Esophagus (tissue), 2 donors: ENCODE results near the gene FNDC3B. TPM values are rescaled to one million over a fixed set of nuclear protein-coding genes. Genes with fewer than 3 reads are reported as not detected.

Experiments
- H3K27ac ChIP-seq, 2 donors: one replicate each; pipeline ENCODE4 v1.5.1; 2013; ENCODE audit warnings: low read depth in 2 of 2, mild to moderate bottlenecking in 2 of 2, inconsistent platforms in 1 of 2, low read length in 1 of 2, moderate library complexity in 1 of 2
- H3K27me3 ChIP-seq, 2 donors: one replicate each; pipeline ENCODE4 v1.6.1; 2013; ENCODE audit warnings: low read length in 2 of 2, control low read depth in 1 of 2, mild to moderate bottlenecking in 1 of 2; ENCODE audit not compliant: insufficient read depth in 2 of 2, control insufficient read depth in 1 of 2
- H3K36me3 ChIP-seq, 2 donors: one replicate each; pipeline ENCODE4 v1.6.1; 2013; ENCODE audit warnings: low read length in 1 of 2; ENCODE audit not compliant: control insufficient read depth in 2 of 2, insufficient read depth in 2 of 2
- H3K4me1 ChIP-seq, 2 donors: one replicate each; pipeline ENCODE4 v1.6.1; 2013; ENCODE audit warnings: low read length in 1 of 2; ENCODE audit not compliant: control insufficient read depth in 2 of 2, insufficient read depth in 2 of 2
- H3K4me3 ChIP-seq, 2 donors: one replicate each; pipeline ENCODE4 v1.5.1; 2013; ENCODE audit warnings: low read length in 2 of 2, mild to moderate bottlenecking in 2 of 2, low read depth in 1 of 2, moderate library complexity in 1 of 2
- H3K9me3 ChIP-seq, 2 donors: one replicate each; pipeline ENCODE4 v1.6.1; 2013; ENCODE audit warnings: mild to moderate bottlenecking in 2 of 2, low read depth in 1 of 2, low read length in 1 of 2, moderate library complexity in 1 of 2; ENCODE audit not compliant: control insufficient read depth in 2 of 2, insufficient read depth in 1 of 2
- WGBS, 2 donors: extraction: QIAGEN DNeasy Blood & Tissue Kit; methylation state at CpG; one replicate each; pipeline ENCODE4 v1.1.7; 2013; 5-methylcytosine and 5-hydroxymethylcytosine counted together
- polyA plus RNA-seq, 2 donors: library from polyadenylated mRNA; stranded (reverse); fragments of 200-250 nt; gene quantifications; one replicate each; pipeline ENCODE4 v1.2.3, GENCODE V29; 2013
- donor health status: healthy with polysubstance abuse.
- donor health status: Bipolar disorder and iron deficiency.

FNDC3B gene
- polyA plus RNA-seq, 2 donors, result 2.8 to 3.3 TPM

- Histone ChIP-seq H3K27me3 (no peaks in the 10 kb centered on the region), H3K9me3 (no peaks in the 10 kb centered on the region), H3K27ac (no peak overlapping the region), H3K36me3 (no peaks in the 10 kb centered on the region), H3K4me3 (no peak overlapping the region), H3K4me1 (no peaks in the 10 kb centered on the region)
- 62 to 66% methylated on average over 2 of the region's 2 CpGs for WGBS, 2 donors
Measured at GRCh38 chr3:172300187-172300586, 260.8 kb downstream of the FNDC3B start.

DNA sequence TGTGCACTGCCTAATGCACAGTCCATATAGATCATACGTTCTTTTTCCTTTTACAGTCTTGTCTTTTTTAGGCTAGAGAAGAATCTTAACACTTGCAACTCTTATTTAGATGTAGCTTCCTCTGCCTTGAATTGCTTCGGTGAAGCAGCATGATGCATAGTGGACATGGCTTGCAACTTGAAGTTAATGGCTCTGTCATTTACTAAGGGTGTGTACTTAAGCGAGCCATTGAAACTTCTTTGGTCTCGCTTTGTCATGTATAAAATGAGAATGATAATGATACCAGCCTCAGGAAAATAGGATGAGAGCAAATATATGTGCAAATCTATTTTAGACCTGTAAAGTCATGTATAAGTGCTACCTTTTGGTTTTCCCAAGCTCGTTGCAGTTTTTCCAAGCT lies 261.5 kb downstream of the FNDC3B start:
- WGBS, 2 donors, result 82 to 87% methylated on average over 5 of the region's 5 CpGs
- no peaks in the 10 kb centered on the region for H3K4me1 ChIP-seq
- H3K36me3 ChIP-seq, result no peaks in the 10 kb centered on the region
- H3K4me3 ChIP-seq, result no peak overlapping the region
- H3K27ac ChIP-seq, result no peak overlapping the region
- no peaks in the 10 kb centered on the region for H3K27me3 ChIP-seq
- H3K9me3 ChIP-seq, result no peaks in the 10 kb centered on the region

- H3K9me3 ChIP-seq, result no peaks in the 10 kb centered on the region
- no peaks in the 10 kb centered on the region for H3K27me3 ChIP-seq
- no peaks in the 10 kb centered on the region for H3K4me1 ChIP-seq
- 90% methylated on average over 2 of the region's 2 CpGs for WGBS, 2 donors
- H3K4me3 ChIP-seq, result no peak overlapping the region
- H3K36me3 ChIP-seq, result no peaks in the 10 kb centered on the region
- no peak overlapping the region for H3K27ac ChIP-seq
Measured at GRCh38 chr3:172302203-172302602, 262.8 kb downstream of the FNDC3B start.

GRCh38 chr3:172303181-172303580 lies 263.8 kb downstream of the FNDC3B start:
- H3K27ac ChIP-seq, result no peak overlapping the region
- H3K4me3 ChIP-seq, result no peak overlapping the region
- H3K27me3 ChIP-seq, result no peaks in the 10 kb centered on the region
- no peaks in the 10 kb centered on the region for H3K9me3 ChIP-seq
- no peaks in the 10 kb centered on the region for H3K4me1 ChIP-seq
- H3K36me3 ChIP-seq, result no peaks in the 10 kb centered on the region
- 84 to 86% methylated on average over 4 of the region's 4 CpGs for WGBS, 2 donors

DNA sequence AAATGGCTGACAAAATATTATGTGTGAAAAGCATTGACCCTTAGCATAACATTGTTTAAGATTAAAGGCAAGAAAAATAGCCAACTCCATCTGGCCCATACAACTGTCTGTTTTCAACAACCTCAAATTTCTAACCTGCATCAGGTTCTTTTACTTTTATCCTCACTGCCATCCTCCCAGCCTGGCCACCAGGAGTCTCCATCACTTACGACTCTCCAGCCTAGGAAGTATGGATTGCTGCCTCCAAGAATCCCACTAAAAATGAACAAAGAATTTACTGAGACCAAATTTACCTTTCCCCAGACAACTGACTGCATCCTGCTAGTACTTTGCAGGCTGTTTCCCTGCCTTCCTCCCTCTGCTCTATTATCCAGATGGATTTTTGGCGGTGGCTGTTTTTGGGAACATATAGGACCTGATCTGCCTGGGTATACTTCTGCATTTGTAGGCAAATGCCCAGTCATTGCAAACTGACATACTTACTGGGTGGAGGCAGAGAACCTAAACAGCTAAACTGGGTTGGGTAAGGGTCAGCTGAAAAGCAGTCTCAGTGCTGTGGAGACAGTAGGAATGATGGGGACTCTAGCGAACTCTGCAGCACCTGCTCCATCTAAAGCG lies 264.7 kb downstream of the FNDC3B start:
- Histone ChIP-seq H3K4me1 (no peaks in the 10 kb centered on the region), H3K27me3 (no peaks in the 10 kb centered on the region), H3K4me3 (no peak overlapping the region), H3K36me3 (no peaks in the 10 kb centered on the region), H3K27ac (no peak overlapping the region), H3K9me3 (no peaks in the 10 kb centered on the region)
- 96 to 97% methylated on average over 4 of the region's 4 CpGs for WGBS, 2 donors

DNA sequence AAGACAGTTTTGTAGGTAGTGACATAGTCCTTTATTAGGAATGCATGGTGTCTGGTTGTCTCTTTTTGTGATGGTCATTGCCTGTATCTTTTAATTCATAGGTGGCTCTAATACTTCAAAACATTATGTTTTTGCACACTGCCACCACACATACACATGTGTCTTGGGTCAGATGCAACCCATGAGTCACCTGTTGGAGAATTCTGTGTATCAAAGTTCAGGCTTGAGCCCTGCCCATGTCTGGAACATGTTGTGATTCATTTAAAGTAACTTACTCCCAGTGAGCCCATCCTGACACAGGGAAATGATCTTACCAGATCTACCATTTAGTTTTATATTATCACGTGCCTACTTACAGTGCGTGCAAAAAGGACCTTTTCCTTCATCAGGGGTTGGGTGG lies 266.2 kb downstream of the FNDC3B start:
- peaks cover 0 to 4% of the 10 kb centered on the region in 2 donors for H3K36me3 ChIP-seq
- H3K9me3 ChIP-seq, result no peaks in the 10 kb centered on the region
- H3K4me3 ChIP-seq, result no peak overlapping the region
- no peaks in the 10 kb centered on the region for H3K4me1 ChIP-seq
- no peak overlapping the region for H3K27ac ChIP-seq
- 93 to 94% methylated on average over 2 of the region's 2 CpGs for WGBS, 2 donors
- no peaks in the 10 kb centered on the region for H3K27me3 ChIP-seq

GRCh38 chr3:172305974-172306373 lies 266.6 kb downstream of the FNDC3B start:
- Histone ChIP-seq H3K36me3 (peaks cover 0 to 4% of the 10 kb centered on the region in 2 donors), H3K4me1 (no peaks in the 10 kb centered on the region), H3K27me3 (no peaks in the 10 kb centered on the region), H3K27ac (no peak overlapping the region), H3K9me3 (no peaks in the 10 kb centered on the region), H3K4me3 (no peak overlapping the region)
- WGBS, 2 donors, result 81 to 97% methylated on average over 2 of the region's 2 CpGs

DNA sequence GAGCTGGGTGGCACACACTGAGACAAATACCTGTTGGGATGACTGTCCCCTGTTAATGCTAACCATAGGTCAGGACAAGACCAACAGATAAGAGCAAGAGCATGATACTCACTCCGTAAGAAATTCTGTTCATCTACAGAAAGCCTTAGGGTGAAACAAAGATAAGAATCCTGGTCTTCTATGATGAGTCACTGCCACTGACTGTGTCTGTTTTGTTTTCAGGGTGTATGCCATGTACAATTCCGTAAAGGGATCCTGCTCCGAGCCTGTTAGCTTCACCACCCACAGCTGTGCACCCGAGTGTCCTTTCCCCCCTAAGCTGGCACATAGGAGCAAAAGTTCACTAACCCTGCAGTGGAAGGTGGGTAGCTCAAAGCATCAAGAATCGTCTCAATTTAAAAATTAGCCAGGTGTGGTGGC lies 267.8 kb downstream of the FNDC3B start:
- H3K4me1 ChIP-seq, result no peaks in the 10 kb centered on the region
- no peaks in the 10 kb centered on the region for H3K27me3 ChIP-seq
- peaks cover 0 to 7% of the 10 kb centered on the region in 2 donors for H3K36me3 ChIP-seq
- H3K4me3 ChIP-seq, result no peak overlapping the region
- 89 to 90% methylated on average over 5 of the region's 5 CpGs for WGBS, 2 donors
- H3K9me3 ChIP-seq, result no peaks in the 10 kb centered on the region
- no peak overlapping the region for H3K27ac ChIP-seq

GRCh38 chr3:172309059-172309458 lies 269.7 kb downstream of the FNDC3B start:
- Histone ChIP-seq H3K4me1 (peaks cover 0 to 4% of the 10 kb centered on the region in 2 donors), H3K36me3 (peaks cover 0 to 11% of the 10 kb centered on the region in 2 donors), H3K4me3 (no peak overlapping the region), H3K27me3 (no peaks in the 10 kb centered on the region), H3K9me3 (no peaks in the 10 kb centered on the region), H3K27ac (no peak overlapping the region)
- 62 to 63% methylated on average over 3 of the region's 3 CpGs for WGBS, 2 donors

DNA sequence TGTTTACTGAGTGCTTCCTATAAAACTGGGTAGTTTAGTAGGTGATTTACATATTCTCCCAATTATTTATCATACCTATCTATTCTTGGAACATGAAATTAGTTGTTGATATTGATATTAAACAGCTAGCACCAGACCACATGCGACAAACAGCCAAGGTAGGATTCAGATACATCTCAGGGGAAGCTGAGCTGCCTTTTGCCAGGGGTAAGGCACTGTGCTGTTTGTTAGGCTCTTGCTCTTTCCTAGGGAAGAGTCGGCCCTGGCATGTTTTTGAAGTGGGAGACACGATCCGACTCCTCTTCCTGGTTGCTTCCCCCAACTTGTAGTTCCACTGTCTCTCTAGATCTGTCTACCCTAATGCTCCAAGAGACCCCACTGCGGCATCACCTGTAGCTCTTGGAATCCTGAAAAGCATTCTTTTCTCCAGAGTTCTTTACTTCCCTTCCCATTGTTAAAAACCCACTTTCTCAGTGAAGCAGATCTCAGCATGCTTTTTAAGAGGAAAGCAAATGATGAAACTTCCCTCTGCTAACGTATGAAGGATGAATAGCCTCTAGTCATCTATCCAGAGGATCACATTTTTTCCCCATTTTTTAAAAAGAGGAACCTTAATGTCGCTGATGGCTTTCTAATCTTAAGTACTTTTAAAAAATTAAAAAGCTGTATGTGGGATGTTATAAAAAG lies 270.5 kb downstream of the FNDC3B start:
- Histone ChIP-seq H3K36me3 (peaks cover 0 to 11% of the 10 kb centered on the region in 2 donors), H3K27ac (no peak overlapping the region), H3K27me3 (no peaks in the 10 kb centered on the region), H3K4me3 (no peak overlapping the region), H3K4me1 (peaks cover 0 to 5% of the 10 kb centered on the region in 2 donors), H3K9me3 (no peaks in the 10 kb centered on the region)
- 90 to 92% methylated on average over 7 of the region's 7 CpGs for WGBS, 2 donors
